ENCODE results near the gene SLC12A5.

SLC12A5 gene

GRCh38 chr20:46006022-46006705 lies 22.9 kb upstream of the SLC12A5 start:
- no peak for DNase-seq (ENCODE audit: low read depth)

DNA sequence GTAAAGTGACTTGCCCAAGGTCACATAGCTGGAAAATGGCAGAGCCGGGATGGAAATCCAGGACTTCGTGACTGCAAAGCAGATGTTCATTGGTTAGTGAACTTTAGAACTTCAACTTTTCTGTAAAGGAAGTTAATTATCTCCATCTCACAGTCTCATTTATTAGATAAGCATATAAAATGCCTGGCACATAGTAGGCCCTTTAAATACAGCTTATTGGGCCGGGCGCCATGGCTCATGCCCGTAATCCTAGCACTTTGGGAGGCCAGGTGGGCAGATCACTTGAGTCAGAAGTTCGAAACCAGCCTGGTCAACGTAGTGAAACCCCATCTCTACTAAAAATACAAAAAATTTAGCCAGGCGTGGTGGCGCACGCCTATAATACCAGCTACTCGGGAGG lies 22.1 kb upstream of the SLC12A5 start:
- DNase-seq (ENCODE audit: low read depth), result no peak

GRCh38 chr20:46007671-46008070 lies 21.3 kb upstream of the SLC12A5 start:
- no peak for DNase-seq (ENCODE audit: low read depth)

GRCh38 chr20:46009816-46010215 lies 19.2 kb upstream of the SLC12A5 start:
- no peak for DNase-seq (ENCODE audit: low read depth)

DNA sequence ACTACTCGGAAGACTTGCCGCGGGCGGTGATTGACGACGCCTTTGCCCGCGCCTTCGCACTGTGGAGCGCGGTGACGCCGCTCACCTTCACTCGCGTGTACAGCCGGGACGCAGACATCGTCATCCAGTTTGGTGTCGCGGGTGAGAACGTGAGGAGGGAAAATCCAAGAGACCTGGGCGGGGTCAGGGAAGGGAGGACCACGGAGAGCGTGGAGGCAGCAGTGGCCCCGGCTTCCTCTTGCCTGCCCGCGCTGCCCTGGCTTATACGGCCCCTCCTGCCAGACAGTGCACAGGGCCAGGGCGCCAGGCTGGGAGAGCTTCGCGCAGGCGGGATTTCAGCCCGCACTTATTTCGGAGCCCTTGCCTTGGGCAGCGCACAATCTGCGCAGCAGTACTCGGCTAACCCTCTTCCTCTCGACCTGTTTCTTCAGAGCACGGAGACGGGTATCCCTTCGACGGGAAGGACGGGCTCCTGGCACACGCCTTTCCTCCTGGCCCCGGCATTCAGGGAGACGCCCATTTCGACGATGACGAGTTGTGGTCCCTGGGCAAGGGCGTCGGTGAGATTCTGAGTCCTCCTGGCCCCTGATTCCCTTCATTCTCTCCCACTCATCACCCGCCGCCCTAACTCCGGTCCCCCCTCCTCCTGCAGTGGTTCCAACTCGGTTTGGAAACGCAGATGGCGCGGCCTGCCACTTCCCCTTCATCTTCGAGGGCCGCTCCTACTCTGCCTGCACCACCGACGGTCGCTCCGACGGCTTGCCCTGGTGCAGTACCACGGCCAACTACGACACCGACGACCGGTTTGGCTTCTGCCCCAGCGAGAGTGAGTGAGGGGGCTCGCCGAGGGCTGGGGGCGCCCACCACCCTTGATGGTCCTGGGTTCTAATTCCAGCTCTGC lies 18.3 kb upstream of the SLC12A5 start:
- DNase-seq (ENCODE audit: low read depth), result peak; percentile 52

- DNase-seq (ENCODE audit: low read depth), result no peak
Observed at GRCh38 chr20:46011631-46012482, 17.2 kb upstream of the SLC12A5 start.

DNA sequence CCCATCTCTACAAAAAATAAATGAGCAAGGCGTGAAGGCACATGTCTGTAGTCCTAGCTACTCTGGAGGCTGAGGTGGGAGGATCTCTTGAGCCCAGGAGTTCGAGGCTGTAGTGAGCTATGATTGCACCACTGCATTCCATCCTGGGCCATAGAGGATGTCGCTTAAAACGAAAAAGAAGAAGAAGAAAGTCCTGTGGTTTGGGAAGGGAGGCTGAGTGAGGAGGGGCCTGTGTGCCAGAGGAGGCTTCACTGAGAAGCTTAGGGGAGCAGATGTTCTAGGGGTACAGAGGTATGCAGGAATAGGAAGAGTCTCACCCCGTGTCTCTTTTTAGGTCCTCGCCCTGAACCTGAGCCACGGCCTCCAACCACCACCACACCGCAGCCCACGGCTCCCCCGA lies 16.1 kb upstream of the SLC12A5 start:
- DNase-seq (ENCODE audit: low read depth), result no peak

- DNase-seq (ENCODE audit: low read depth), result no peak
Observed at GRCh38 chr20:46013322-46013828, 15.6 kb upstream of the SLC12A5 start.

DNA sequence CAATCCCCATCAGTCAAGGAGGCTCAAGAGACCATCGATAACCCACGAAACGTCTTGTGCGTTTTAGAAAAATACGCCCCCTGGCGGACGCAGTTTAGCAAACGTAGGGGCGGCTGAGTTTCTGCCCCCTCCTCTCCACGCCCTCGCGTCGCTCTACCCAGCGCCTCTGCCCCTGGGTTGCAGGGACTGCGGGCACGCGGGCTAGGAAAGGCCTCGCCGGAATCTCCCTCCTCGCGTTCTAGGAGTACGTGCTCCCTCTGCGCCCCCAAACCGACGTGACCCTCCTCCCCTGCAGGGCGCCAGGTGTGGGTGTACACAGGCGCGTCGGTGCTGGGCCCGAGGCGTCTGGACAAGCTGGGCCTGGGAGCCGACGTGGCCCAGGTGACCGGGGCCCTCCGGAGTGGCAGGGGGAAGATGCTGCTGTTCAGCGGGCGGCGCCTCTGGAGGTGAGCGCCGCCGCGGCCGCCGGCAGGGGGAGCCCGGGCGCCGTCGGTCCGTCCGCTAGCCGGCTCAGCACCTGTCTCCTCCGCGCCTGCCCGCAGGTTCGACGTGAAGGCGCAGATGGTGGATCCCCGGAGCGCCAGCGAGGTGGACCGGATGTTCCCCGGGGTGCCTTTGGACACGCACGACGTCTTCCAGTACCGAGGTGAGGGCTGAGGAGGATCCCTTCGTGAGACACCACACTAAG lies 15.0 kb upstream of the SLC12A5 start:
- peak; percentile 45 for DNase-seq (ENCODE audit: low read depth)

GRCh38 chr20:46014517-46015396 lies 14.3 kb upstream of the SLC12A5 start:
- no peak for DNase-seq (ENCODE audit: low read depth)

DNA sequence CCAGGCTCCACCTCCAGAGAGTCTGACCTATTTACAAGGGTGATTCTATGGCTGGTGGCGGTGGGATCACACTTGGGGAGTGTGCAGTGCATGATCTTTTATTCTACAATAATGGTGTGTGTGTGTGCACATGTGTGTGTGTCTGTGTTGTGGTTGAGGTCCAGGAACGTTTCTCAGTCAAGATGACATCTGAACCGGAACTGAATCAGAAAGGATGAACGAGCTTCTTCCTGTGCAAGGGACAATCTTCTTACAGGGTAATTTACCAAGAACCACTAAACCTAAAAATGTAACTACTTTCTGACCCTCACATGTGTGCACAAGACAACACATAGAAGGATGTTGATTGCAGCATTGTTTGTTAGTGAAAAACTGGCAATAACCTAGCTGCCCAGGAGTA lies 11.7 kb upstream of the SLC12A5 start:
- DNase-seq (ENCODE audit: low read depth), result no peak

GRCh38 chr20:46018112-46018511 lies 10.9 kb upstream of the SLC12A5 start:
- DNase-seq (ENCODE audit: low read depth), result no peak

DNA sequence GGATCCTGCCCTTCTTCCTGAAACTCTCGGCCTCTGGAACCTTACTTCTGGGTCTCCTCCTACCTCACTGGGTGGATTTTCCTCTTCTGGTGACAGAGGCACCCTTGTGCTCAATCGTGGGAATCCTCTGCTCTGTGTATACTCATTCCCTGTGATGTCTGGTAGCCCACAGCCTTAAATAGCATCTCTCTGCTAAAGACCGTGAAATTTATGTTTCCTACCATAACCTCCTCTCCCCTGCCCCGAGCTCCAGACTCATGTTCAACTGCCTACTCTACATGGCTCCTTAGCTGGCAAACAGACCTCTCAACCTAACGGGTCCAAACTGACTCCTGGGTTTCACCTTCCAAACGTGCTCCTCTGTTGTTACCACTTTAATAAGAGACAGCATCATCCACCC lies 10.4 kb upstream of the SLC12A5 start:
- no peak for DNase-seq (ENCODE audit: low read depth)

DNA sequence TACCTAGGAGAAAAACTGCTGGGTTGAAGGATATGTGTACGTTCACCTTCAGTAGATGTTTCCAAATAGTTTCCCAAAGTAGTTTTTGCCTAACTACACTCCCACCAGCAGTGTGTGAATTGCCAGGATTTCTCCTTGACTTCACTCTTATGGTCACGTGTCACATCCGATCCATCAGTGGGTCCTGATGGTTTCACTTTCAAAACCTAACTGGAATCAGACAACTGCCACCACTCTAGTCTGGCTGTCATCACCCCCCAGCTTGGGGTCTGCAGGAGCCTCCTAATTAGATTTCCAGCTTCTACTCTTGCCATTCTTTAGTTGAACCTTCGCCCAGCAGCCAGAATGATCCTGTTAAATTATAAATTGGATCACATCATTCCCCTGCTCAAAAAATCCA lies 8.5 kb upstream of the SLC12A5 start:
- no peak for DNase-seq (ENCODE audit: low read depth)

- DNase-seq (ENCODE audit: low read depth), result peak; percentile 35
Observed at GRCh38 chr20:46021361-46022359, 7.4 kb upstream of the SLC12A5 start.

DNA sequence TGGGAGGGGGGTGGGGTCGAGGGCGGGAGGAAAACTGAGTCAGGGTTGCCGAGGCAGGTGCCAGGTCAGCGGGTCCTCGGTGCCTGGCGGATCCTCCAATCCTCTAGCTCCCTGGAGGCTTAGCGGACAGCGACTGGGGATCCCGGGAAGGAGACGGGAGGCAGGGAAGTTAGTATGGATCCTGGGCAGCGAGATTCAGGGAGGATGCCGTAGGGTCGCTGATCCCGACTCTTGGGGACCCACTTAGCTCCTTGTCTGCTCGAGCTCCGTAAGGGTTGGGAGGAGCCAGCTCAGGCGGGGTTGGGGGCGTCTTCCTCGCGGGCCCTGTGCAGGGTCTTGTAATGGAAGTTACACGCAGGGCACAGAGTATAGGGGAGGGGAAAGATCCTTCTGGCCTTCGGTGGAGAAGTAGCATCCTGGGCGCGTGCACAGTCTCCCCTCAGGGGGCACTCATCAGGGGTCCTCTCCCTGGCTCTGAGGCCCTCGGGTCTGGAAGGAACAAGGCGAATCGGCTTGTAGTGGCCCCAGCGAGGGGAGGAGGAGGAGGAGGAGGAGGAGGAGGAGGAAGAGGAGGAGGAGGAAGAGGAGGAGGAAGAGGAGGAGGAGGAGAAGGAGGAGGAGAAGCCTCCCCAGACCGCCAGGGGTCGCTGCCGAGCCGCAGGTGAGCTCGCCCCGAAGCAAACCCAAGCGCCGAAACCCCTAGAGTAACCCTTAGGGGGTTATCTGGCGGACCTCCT lies 6.4 kb upstream of the SLC12A5 start:
- peak; percentile 43 for DNase-seq (ENCODE audit: low read depth)

DNA sequence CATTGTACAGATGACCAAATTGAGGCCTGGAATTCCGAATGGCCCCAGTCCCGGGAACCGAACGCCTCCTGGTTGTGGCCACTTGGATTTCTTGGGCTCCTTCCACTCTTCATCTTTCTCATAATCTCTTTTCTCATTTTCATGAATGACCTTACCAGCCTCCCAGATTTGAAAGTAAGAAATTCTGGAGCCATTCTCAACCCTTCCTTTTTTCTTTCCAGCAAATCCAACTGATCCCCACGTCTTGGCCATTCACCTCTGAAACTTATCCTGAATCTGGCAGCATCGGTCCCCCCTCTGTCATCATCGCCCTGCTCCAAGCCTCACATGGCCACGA lies 5.9 kb upstream of the SLC12A5 start:
- no peak for DNase-seq (ENCODE audit: low read depth)

DNA sequence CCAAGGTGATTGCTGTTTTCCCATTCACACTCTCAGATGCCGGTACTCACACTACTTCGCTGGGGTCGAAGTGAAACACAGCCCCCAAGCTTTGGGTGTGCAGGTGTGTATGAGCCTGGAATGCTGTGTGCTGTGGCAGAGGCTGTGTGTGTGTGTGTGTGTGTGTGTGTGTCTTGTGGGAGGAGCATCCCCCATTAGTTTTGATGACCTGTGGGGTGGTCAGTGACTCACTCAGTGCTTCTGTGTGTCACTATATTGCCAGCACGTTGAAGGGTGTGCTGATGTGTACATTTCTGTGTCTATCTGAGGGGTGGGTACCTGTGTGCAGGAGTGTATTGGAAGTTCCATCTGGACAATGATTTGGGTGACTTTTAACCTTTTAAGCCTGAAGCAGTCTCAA lies 5.0 kb upstream of the SLC12A5 start:
- DNase-seq (ENCODE audit: low read depth), result no peak

- DNase-seq (ENCODE audit: low read depth), result no peak
Observed at GRCh38 chr20:46025376-46025783, 3.6 kb upstream of the SLC12A5 start.

Measured in T-helper 22 cell (primary cell).